Astrocyte (in vitro differentiated cells and primary cell): Measurements from ENCODE around the gene PCAT6. TPM values are rescaled to one million over a fixed set of nuclear protein-coding genes. Genes with fewer than 3 reads are reported as not detected.

Experiments used
- DNase-seq: peaks from one replicate; pipeline ENCODE4 v3.0.0-alpha.2; 2010; ENCODE audit warnings: low read depth
- FAIRE-seq: peaks from 2 replicates; lab custom pipeline; 2011; peaks lifted over from hg19 to GRCh38; lab: Jason Lieb, UNC
- H2AFZ ChIP-seq: 2 replicates; pipeline ENCODE4 v1.6.0; 2012; ENCODE audit warnings: low read depth, low read length, inconsistent platforms
- H3K27ac ChIP-seq: 2 replicates; pipeline ENCODE4 v1.5.1; 2011; ENCODE audit warnings: low read depth, low read length, inconsistent platforms
- H3K27me3 ChIP-seq: 2 replicates; pipeline ENCODE4 v1.6.0; 2011; ENCODE audit warnings: low read length, inconsistent platforms; ENCODE audit not compliant: insufficient read depth
- H3K36me3 ChIP-seq: 2 replicates; pipeline ENCODE4 v1.5.1; 2011; ENCODE audit warnings: low read length, inconsistent platforms; ENCODE audit not compliant: insufficient read depth
- H3K4me1 ChIP-seq: 2 replicates; pipeline ENCODE4 v1.5.1; 2011; ENCODE audit warnings: low read length, inconsistent platforms; ENCODE audit not compliant: insufficient read depth
- H3K4me2 ChIP-seq: 2 replicates; pipeline ENCODE4 v1.6.0; 2012; ENCODE audit warnings: low read length, inconsistent platforms
- H3K4me3 ChIP-seq: 2 replicates; pipeline ENCODE4 v1.5.1; 2011; ENCODE audit warnings: low read depth, mild to moderate bottlenecking, low read length, inconsistent platforms; ENCODE audit not compliant: insufficient read depth
- H3K79me2 ChIP-seq: 2 replicates; pipeline ENCODE4 v1.6.0; 2012; ENCODE audit warnings: mild to moderate bottlenecking, low read length, inconsistent platforms; ENCODE audit not compliant: insufficient read depth
- H3K9ac ChIP-seq: 2 replicates; pipeline ENCODE4 v1.6.0; 2012; ENCODE audit warnings: mild to moderate bottlenecking, low read length, inconsistent platforms
- H3K9me3 ChIP-seq: 2 replicates; pipeline ENCODE4 v1.5.1; 2012; ENCODE audit warnings: low read depth, mild to moderate bottlenecking, low read length, inconsistent platforms; ENCODE audit not compliant: insufficient read depth
- H4K20me1 ChIP-seq: 2 replicates; pipeline ENCODE4 v1.6.0; 2012; ENCODE audit warnings: low read length, inconsistent platforms; ENCODE audit not compliant: insufficient read depth
- H3K27ac Mint-ChIP-seq: one replicate; pipeline ENCODE4 v1.8.0; 2021; ENCODE audit warnings: mild to moderate bottlenecking, mixed read lengths; ENCODE audit not compliant: unreplicated experiment
- H3K27me3 Mint-ChIP-seq: one replicate; pipeline ENCODE4 v1.8.0; 2021; ENCODE audit warnings: low read depth, mixed read lengths; ENCODE audit not compliant: unreplicated experiment
- H3K36me3 Mint-ChIP-seq: one replicate; pipeline ENCODE4 v1.8.0; 2021; ENCODE audit warnings: low read depth, mixed read lengths; ENCODE audit not compliant: unreplicated experiment
- H3K4me1 Mint-ChIP-seq: one replicate; pipeline ENCODE4 v1.8.0; 2021; ENCODE audit warnings: low read depth, mixed read lengths; ENCODE audit not compliant: unreplicated experiment
- H3K4me3 Mint-ChIP-seq: one replicate; pipeline ENCODE4 v1.8.0; 2021; ENCODE audit warnings: mild to moderate bottlenecking, moderate library complexity, mixed read lengths; ENCODE audit not compliant: unreplicated experiment
- H3K9me3 Mint-ChIP-seq: one replicate; pipeline ENCODE4 v1.8.0; 2021; ENCODE audit warnings: mild to moderate bottlenecking, mixed read lengths; ENCODE audit not compliant: unreplicated experiment
- CTCF ChIP-seq: IDR thresholded peaks from 2 replicates; pipeline ENCODE4 v1.5.1; 2011; ENCODE audit warnings: low read depth, mild to moderate bottlenecking, inconsistent platforms, low read length, moderate library complexity; ENCODE audit not compliant: insufficient read depth
- EZH2 ChIP-seq: IDR thresholded peaks from 2 replicates; pipeline ENCODE4 v1.6.1; 2012; ENCODE audit warnings: mild to moderate bottlenecking, low read length, inconsistent platforms; ENCODE audit not compliant: insufficient read depth
- total RNA-seq: library from RNA; stranded (reverse); gene quantifications from 2 replicates; pipeline ENCODE4 v1.2.1, GENCODE V29; 2021

Gene PCAT6
- total RNA-seq, 1 donor from 2014 or later, result 5.7 TPM

- Histone ChIP-seq H3K4me2 (no peak overlapping the region), H3K4me1 (no peaks in the 10 kb centered on the region), H3K27me3 (peaks cover 2% of the 10 kb centered on the region), H3K9ac (no peak overlapping the region), H4K20me1 (no peaks in the 10 kb centered on the region), H3K9me3 (no peaks in the 10 kb centered on the region), H3K27ac (no peak overlapping the region), H3K4me3 (no peak overlapping the region), H2AFZ (no peak overlapping the region), H3K36me3 (no peaks in the 10 kb centered on the region), H3K79me2 (no peaks in the 10 kb centered on the region)
- no peak for DNase-seq
- no peak for TF ChIP-seq EZH2
- no peak for TF ChIP-seq CTCF
- no peaks in the 10 kb centered on the region for H3K9me3 Mint-ChIP-seq
- FAIRE-seq, result no peak
- H3K27ac Mint-ChIP-seq, result no peak overlapping the region
- no peak overlapping the region for H3K4me3 Mint-ChIP-seq
- peaks cover 16% of the 10 kb centered on the region for H3K27me3 Mint-ChIP-seq
- no peaks in the 10 kb centered on the region for H3K36me3 Mint-ChIP-seq
- H3K4me1 Mint-ChIP-seq, result peaks cover 13% of the 10 kb centered on the region
These were observed 33.5 kb downstream of the PCAT6 start for GRCh38 chr1:202844259-202844658.

- no peak overlapping the region for H3K4me3 ChIP-seq
- H3K79me2 ChIP-seq, result no peaks in the 10 kb centered on the region
- H3K27me3 ChIP-seq, result peaks cover 2% of the 10 kb centered on the region
- H3K27me3 Mint-ChIP-seq, result peaks cover 16% of the 10 kb centered on the region
- no peaks in the 10 kb centered on the region for H4K20me1 ChIP-seq
- DNase-seq (no peak), FAIRE-seq (no peak)
- no peaks in the 10 kb centered on the region for H3K36me3 Mint-ChIP-seq
- no peak overlapping the region for H3K27ac Mint-ChIP-seq
- H3K27ac ChIP-seq, result no peak overlapping the region
- TF ChIP-seq CTCF (no peak), EZH2 (no peak)
- no peak overlapping the region for H3K9ac ChIP-seq
- no peaks in the 10 kb centered on the region for H3K9me3 ChIP-seq
- H2AFZ ChIP-seq, result no peak overlapping the region
- H3K4me3 Mint-ChIP-seq, result no peak overlapping the region
- peaks cover 13% of the 10 kb centered on the region for H3K4me1 Mint-ChIP-seq
- no peak overlapping the region for H3K4me2 ChIP-seq
- H3K9me3 Mint-ChIP-seq, result no peaks in the 10 kb centered on the region
- no peaks in the 10 kb centered on the region for H3K4me1 ChIP-seq
- H3K36me3 ChIP-seq, result no peaks in the 10 kb centered on the region
These were observed 34.2 kb downstream of the PCAT6 start for GRCh38 chr1:202844935-202845334.

- Mint-ChIP-seq H3K36me3 (no peaks in the 10 kb centered on the region), H3K9me3 (no peaks in the 10 kb centered on the region), H3K4me1 (peaks cover 13% of the 10 kb centered on the region), H3K27ac (no peak overlapping the region), H3K4me3 (no peak overlapping the region), H3K27me3 (peaks cover 10% of the 10 kb centered on the region)
- Histone ChIP-seq H2AFZ (no peak overlapping the region), H4K20me1 (no peaks in the 10 kb centered on the region), H3K4me3 (no peak overlapping the region), H3K9me3 (no peaks in the 10 kb centered on the region), H3K36me3 (no peaks in the 10 kb centered on the region), H3K9ac (no peak overlapping the region), H3K27me3 (peaks cover 2% of the 10 kb centered on the region), H3K4me1 (no peaks in the 10 kb centered on the region), H3K4me2 (no peak overlapping the region), H3K79me2 (no peaks in the 10 kb centered on the region), H3K27ac (no peak overlapping the region)
- FAIRE-seq (no peak), DNase-seq (no peak)
- TF ChIP-seq EZH2 (no peak), CTCF (no peak)
These were observed 37.4 kb downstream of the PCAT6 start for GRCh38 chr1:202848191-202848542.
